CD4-positive, alpha-beta T cell (primary cell): ENCODE data around the gene CCDC74A. TPM values are rescaled to one million over a fixed set of nuclear protein-coding genes. Genes with fewer than 3 reads are reported as not detected.
"Not testable (repeated sequence)": the region's sequence is repeated elsewhere in the genome, so short reads cannot be mapped to it uniquely, and the experiment has no call there.

Source experiments
- ATAC-seq: fragments of 200-7000 bp; cut with Tn5 transposase; one replicate; pipeline ENCODE4 v1.10.0; 2022; ENCODE audit warnings: mild to moderate bottlenecking; ENCODE audit not compliant: poor library complexity
- CTCF ChIA-PET: fragments of 350-600 bp; sonication (Branson Sonifier 250); formaldehyde crosslinking; loops from one replicate; lab custom pipeline; 2021; ENCODE audit warnings: antibody characterized with exemption, inconsistent platforms; lab: Charles Lee
- POLR2A ChIA-PET: fragments of 350-600 bp; sonication (Branson Sonifier 250); formaldehyde crosslinking; loops from one replicate; lab custom pipeline; 2021; ENCODE audit warnings: antibody characterized with exemption, inconsistent platforms; lab: Charles Lee
- DNase-seq, 14 experiments: peaks; one replicate each; pipeline ENCODE4 v3.0.0-alpha.2; 2013 to 2020; ENCODE audit warnings: mixed read lengths in 2 of 14
- H3K27ac ChIP-seq, 2 donors: one replicate each; pipeline versions ENCODE4 v1.5.1 to v1.7.0; 2013; ENCODE audit warnings: low read length in 2 of 2, low read depth in 1 of 2, mild to moderate bottlenecking in 1 of 2
- H3K27me3 ChIP-seq, 2 experiments: 1 replicate in 1 of 2; 2 replicates in 1 of 2; pipeline versions ENCODE4 v1.6.1 to v1.7.0; 2013; ENCODE audit warnings: low read length in 2 of 2, control low read depth in 1 of 2, mild to moderate bottlenecking in 1 of 2, moderate library complexity in 1 of 2; ENCODE audit not compliant: insufficient read depth in 2 of 2, control insufficient read depth in 1 of 2
- H3K36me3 ChIP-seq: one replicate; pipeline ENCODE4 v1.6.1; 2013; ENCODE audit warnings: low read length, control low read depth; ENCODE audit not compliant: insufficient read depth
- H3K4me1 ChIP-seq: one replicate; pipeline ENCODE4 v1.6.1; 2013; ENCODE audit warnings: low read length, control low read depth; ENCODE audit not compliant: insufficient read depth
- H3K4me3 ChIP-seq: one replicate; pipeline ENCODE4 v1.5.1; 2013; ENCODE audit warnings: mild to moderate bottlenecking, low read length, moderate library complexity
- H3K9me3 ChIP-seq, 2 experiments: 1 replicate in 1 of 2; 2 replicates in 1 of 2; pipeline versions ENCODE4 v1.6.1 to v1.7.0; 2013; ENCODE audit warnings: low read length in 2 of 2, mild to moderate bottlenecking in 2 of 2, control low read depth in 1 of 2, moderate library complexity in 1 of 2; ENCODE audit not compliant: control insufficient read depth in 1 of 2, insufficient read depth in 1 of 2
- H3K27ac Mint-ChIP-seq: one replicate; pipeline ENCODE4 v1.8.0; 2020; ENCODE audit warnings: mixed read lengths
- H3K27me3 Mint-ChIP-seq: one replicate; pipeline ENCODE4 v1.8.0; 2021; ENCODE audit warnings: mixed read lengths
- H3K36me3 Mint-ChIP-seq: one replicate; pipeline ENCODE4 v1.8.0; 2021; ENCODE audit warnings: low read depth, mixed read lengths
- H3K4me1 Mint-ChIP-seq: one replicate; pipeline ENCODE4 v1.8.0; 2021; ENCODE audit warnings: low read depth, mixed read lengths
- H3K4me3 Mint-ChIP-seq: one replicate; pipeline ENCODE4 v1.8.0; 2020; ENCODE audit warnings: mild to moderate bottlenecking, mixed read lengths
- H3K9me3 Mint-ChIP-seq: one replicate; pipeline ENCODE4 v1.8.0; 2020; ENCODE audit warnings: mixed read lengths
- intact Hi-C, 2 experiments: fragments of 100-400 bp; cut with DNase I in 1 of 2; cut with micrococcal nuclease in 1 of 2; formaldehyde crosslinking; loops; one replicate each; pipeline versions ENCODE4 v1.15.1 to v1.9.0; 2023 to 2025; cut with DNase I, micrococcal nuclease
- total RNA-seq, 174 experiments: library from RNA in 2 of 174; stranded (reverse) in 2 of 174; gene quantifications; one replicate each; pipeline ENCODE4 v1.2.3 and lab custom pipeline; 2021 to 2026

The CCDC74A gene
- total RNA-seq, 2 experiments from 2014 or later = 0.50 to 0.60 TPM

DNA sequence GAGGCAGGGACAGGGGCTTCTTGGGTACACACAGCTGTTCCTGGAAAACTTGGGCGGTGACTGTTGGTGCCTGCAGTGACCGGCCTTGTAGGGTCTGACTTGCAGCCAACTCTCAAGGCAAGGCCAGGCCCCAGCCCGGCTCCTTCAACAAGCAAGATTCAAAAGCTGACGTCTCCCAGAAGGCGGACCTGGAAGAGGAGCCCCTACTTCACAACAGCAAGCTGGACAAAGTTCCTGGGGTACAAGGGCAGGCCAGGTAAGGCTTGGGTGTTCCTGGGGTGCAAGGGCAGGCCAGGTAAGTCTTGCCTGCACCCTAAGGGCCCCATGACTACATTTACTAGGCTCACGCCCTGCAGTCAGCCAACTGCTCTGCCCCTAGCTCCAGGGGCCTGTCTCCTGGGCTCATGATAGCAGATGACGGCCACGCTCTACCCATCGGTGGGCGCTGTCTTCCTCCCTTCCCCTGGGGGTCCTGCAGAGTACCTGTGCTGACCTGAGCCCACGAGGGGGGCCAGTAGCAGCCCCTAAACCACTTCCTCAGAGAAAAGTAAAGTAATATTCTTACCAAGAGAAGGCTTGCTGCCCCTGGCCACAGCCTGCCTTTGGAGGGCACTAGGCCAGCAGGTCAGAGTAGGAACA is 4.0 kb downstream of the CCDC74A start:
- peaks cover 14% of the 10 kb centered on the region for H3K4me1 ChIP-seq
- CTCF ChIA-PET, H3K4me1 Mint-ChIP-seq, H3K27me3 Mint-ChIP-seq, H3K36me3 Mint-ChIP-seq, H3K9me3 Mint-ChIP-seq, H3K36me3 ChIP-seq, ATAC-seq, H3K27me3 ChIP-seq, H3K27ac ChIP-seq, H3K9me3 ChIP-seq, intact Hi-C loops, H3K4me3 ChIP-seq, POLR2A ChIA-PET, H3K27ac Mint-ChIP-seq, DNase-seq, H3K4me3 Mint-ChIP-seq: not testable (repeated sequence)

DNA sequence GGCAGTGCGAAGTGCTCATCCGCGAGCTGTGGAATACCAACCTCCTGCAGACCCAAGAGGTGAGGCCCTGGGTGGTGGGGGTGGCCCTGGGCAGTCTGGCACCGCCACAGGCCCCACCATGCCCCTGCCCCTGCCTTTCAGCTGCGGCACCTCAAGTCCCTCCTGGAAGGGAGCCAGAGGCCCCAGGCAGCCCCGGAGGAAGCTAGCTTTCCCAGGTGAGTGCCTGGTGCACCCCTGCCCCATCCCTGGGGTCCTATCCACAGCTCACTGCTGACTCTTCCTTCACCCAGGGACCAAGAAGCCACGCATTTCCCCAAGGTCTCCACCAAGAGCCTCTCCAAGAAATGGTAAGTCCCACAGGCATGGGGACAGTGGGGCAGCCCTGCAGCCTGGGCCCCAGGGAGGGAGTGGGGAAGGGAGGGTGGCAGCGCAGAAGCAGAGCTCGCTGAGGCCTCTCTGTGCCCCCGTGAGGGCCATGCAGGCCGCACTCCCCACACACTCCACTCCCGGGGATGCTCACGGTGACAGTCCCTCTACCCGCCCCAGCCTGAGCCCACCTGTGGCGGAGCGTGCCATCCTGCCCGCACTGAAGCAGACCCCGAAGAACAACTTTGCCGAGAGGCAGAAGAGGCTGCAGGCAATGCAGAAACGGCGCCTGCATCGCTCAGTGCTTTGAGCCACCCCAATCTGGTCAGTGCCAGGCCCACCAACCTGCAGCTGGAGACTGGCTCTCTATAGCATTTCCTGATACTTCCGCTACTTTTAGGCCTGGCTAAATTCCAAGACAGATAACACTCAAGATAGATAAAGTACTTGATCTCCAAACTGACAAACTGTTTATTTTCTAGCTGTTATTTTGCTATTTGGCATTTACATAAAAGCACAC is 5.3 kb downstream of the CCDC74A start:
- H3K9me3 ChIP-seq, H3K27me3 Mint-ChIP-seq, POLR2A ChIA-PET, H3K36me3 ChIP-seq, H3K36me3 Mint-ChIP-seq, H3K4me3 Mint-ChIP-seq, H3K27me3 ChIP-seq, H3K27ac ChIP-seq, intact Hi-C loops, H3K4me1 Mint-ChIP-seq, ATAC-seq, H3K27ac Mint-ChIP-seq, H3K4me1 ChIP-seq, CTCF ChIA-PET, H3K4me3 ChIP-seq, H3K9me3 Mint-ChIP-seq, DNase-seq: not testable (repeated sequence)

DNA sequence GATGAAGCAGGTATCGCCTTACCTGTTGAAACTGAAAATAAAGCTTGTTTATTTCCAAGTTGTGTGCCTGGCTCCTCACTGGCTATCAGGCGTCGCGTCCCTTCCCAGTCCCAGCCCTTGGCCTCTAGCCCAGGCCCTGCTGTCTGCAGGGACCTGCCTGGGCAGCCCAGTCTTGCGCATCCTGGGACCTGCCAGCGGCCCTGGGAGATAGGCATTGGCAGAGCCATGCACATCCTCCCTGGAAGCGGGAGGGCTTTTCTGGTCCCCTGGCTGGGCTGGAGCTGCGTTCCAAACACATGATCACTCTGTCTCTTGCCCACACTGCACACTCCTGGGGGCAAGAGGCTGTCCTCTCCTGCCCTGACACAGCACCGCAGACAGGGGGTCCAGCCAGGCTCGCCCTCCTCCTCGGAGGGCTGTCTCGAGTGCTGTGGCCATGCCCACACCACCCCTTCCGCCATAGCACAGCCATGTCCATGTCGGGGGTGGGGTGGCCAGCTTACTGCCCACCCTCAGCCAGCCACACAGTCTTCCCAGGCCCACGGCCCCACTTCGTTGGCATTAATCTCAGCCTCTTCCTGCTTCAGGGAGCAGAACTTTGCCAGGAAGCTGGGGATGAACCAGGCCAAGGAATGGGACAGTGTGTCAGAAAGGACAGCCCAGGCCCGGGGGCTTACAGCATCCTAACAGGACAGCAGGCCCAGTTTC is 6.1 kb downstream of the CCDC74A start:
- H3K9me3 ChIP-seq, H3K27ac ChIP-seq, DNase-seq, H3K27ac Mint-ChIP-seq, POLR2A ChIA-PET, H3K4me3 ChIP-seq, H3K9me3 Mint-ChIP-seq, H3K36me3 ChIP-seq, H3K36me3 Mint-ChIP-seq, intact Hi-C loops, H3K4me3 Mint-ChIP-seq, ATAC-seq, CTCF ChIA-PET, H3K4me1 ChIP-seq, H3K27me3 ChIP-seq, H3K4me1 Mint-ChIP-seq, H3K27me3 Mint-ChIP-seq: not testable (repeated sequence)

DNA sequence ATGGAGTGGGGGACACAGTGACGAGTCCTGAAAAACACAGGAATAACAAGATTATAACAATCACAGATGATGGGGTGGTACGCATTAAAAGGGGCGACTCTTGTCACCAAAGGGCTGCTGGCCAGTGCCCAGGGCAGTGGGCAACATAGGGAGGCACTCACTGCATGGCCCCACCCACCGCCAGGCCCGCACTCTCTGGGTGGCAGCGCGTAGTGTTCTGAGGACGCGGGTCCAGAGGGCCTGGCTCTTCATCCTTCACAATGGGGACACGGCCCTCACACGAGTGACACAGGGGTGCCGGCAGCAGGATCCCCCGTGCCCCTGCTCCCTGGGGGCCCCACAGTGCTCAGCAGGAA is 6.6 kb downstream of the CCDC74A start:
- H3K27ac Mint-ChIP-seq, CTCF ChIA-PET, H3K9me3 Mint-ChIP-seq, H3K4me1 ChIP-seq, DNase-seq, H3K27ac ChIP-seq, H3K36me3 ChIP-seq, POLR2A ChIA-PET, H3K9me3 ChIP-seq, H3K4me3 ChIP-seq, ATAC-seq, H3K4me1 Mint-ChIP-seq, H3K27me3 Mint-ChIP-seq, H3K4me3 Mint-ChIP-seq, H3K27me3 ChIP-seq, intact Hi-C loops, H3K36me3 Mint-ChIP-seq: not testable (repeated sequence)

DNA sequence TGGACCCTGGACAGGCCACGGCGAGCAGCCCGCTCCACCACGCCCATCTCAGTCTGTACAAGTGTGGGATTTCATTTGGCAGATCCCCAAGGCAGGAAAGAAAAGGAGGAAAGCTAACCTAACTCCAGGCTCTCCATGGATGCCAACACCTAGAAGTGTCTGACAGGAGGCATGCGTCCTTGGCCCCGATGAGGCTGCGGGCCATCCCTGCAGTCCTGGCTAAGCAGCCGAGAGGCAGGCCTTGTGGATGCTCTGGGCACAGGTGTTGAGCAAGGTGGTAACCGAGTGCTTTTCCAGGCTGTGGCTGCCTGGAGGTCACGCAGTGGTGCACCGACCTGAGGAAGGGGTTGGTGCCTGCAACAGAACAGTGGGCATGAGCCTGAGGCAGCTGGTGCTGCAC is 7.3 kb downstream of the CCDC74A start:
- H3K4me3 ChIP-seq, H3K9me3 Mint-ChIP-seq, H3K4me1 Mint-ChIP-seq, H3K4me1 ChIP-seq, H3K36me3 Mint-ChIP-seq, H3K27ac ChIP-seq, ATAC-seq, H3K27me3 ChIP-seq, H3K27me3 Mint-ChIP-seq, H3K9me3 ChIP-seq, H3K36me3 ChIP-seq, intact Hi-C loops, DNase-seq, CTCF ChIA-PET, H3K4me3 Mint-ChIP-seq, H3K27ac Mint-ChIP-seq, POLR2A ChIA-PET: not testable (repeated sequence)
